ENCODE data around the gene TSFM. TPM values are rescaled to one million over a fixed set of nuclear protein-coding genes. Genes with fewer than 3 reads are reported as not detected.

TSFM gene
- total RNA-seq, 2 experiments from 2014 or later, result 25.8 to 26.9 TPM

- CTCF ChIA-PET, result interaction anchor here (0.8 kb wide), 1 partner anchor 168 kb away, joined by 3 read pairs; no protein-coding TSS in a partner anchor
- Histone ChIP-seq H3K27ac (ENCODE audit: low read depth in 1 of 2, low read length in 2 of 2) (peak overlapping the region; percentile 74 to 78), H3K4me1 (ENCODE audit: insufficient read depth, low read length) (peaks cover 50% of the 10 kb centered on the region), H3K27me3 (ENCODE audit: control insufficient read depth in 1 of 2, insufficient read depth in 2 of 2, low read length in 2 of 2) (no peaks in the 10 kb centered on the region), H3K9me3 (ENCODE audit: control insufficient read depth in 1 of 2, insufficient read depth in 1 of 2, low read length in 2 of 2) (no peaks in the 10 kb centered on the region), H3K4me3 (ENCODE audit: low read length) (peak overlapping the region; percentile 66), H3K36me3 (ENCODE audit: insufficient read depth, low read length) (peaks cover 34% of the 10 kb centered on the region)
- H3K4me3 Mint-ChIP-seq, result peak overlapping the region; percentile 89
- DNase-seq (peak in 1 of 14 experiments; percentile 39), ATAC-seq (ENCODE audit: poor library complexity) (no peak)
- TF ChIP-seq CTCF (IDR thresholded peaks at IDR 0.05), result no peak
- H3K27ac Mint-ChIP-seq, result peak overlapping the region; percentile 87
- no peaks in the 10 kb centered on the region for H3K9me3 Mint-ChIP-seq
- peaks cover 55% of the 10 kb centered on the region for H3K36me3 Mint-ChIP-seq (ENCODE audit: low read depth)
- peaks cover 62% of the 10 kb centered on the region for H3K4me1 Mint-ChIP-seq (ENCODE audit: low read depth)
- intact Hi-C loops (cut with DNase I, micrococcal nuclease), result loop anchor here (5.0 kb wide), 3 partner anchors 96 to 274 kb away; partner anchors contain the start of genes ARHGAP9 (in 1 of the 2), CTDSP2 (in 1 of the 2), DDIT3 (in 1 of the 2) and MBD6 (in 1 of the 2)
- POLR2A ChIA-PET, result interaction anchor here (0.6 to 1.2 kb wide), 7 partner anchors 10 to 1787 kb away, joined by 3 to 9 read pairs (median 3); partner anchors contain the start of genes CYP27B1 and DDIT3
- H3K27me3 Mint-ChIP-seq, result no peaks in the 10 kb centered on the region
Observed at GRCh38 chr12:57751432-57751787, 31.2 kb upstream of the TSFM start.

GRCh38 chr12:57751788-57752667 lies 30.6 kb upstream of the TSFM start, which contains the start of gene CDK4:
Gene CDK4, minus strand, starts transcription at chr12:57752310. Its CDS starts 593 bp downstream, at chr12:57751717.
- Histone ChIP-seq H3K27ac (ENCODE audit: low read depth in 1 of 2, low read length in 2 of 2) (peak within 1 kb of the TSS; percentile 74 to 86), H3K27me3 (ENCODE audit: control insufficient read depth in 1 of 2, insufficient read depth in 2 of 2, low read length in 2 of 2) (no peaks in the 10 kb centered on the region), H3K9me3 (ENCODE audit: control insufficient read depth in 1 of 2, insufficient read depth in 1 of 2, low read length in 2 of 2) (no peaks in the 10 kb centered on the region), H3K4me3 (ENCODE audit: low read length) (peak within 1 kb of the TSS; percentile 66), H3K36me3 (ENCODE audit: insufficient read depth, low read length) (peaks cover 28% of the 10 kb centered on the region), H3K4me1 (ENCODE audit: insufficient read depth, low read length) (peaks cover 54% of the 10 kb centered on the region)
- no peak for TF ChIP-seq CTCF (IDR thresholded peaks at IDR 0.05)
- peaks cover 55% of the 10 kb centered on the region for H3K36me3 Mint-ChIP-seq (ENCODE audit: low read depth)
- intact Hi-C loops (cut with DNase I, micrococcal nuclease), result loop anchor here (1.0 to 5.0 kb wide), 4 partner anchors 11 to 275 kb away; partner anchors contain the start of genes ARHGAP9 (in 1 of the 2), CTDSP2 (in 1 of the 2), DDIT3 (in 1 of the 2) and MBD6 (in 1 of the 2)
- peak within 1 kb of the TSS; percentile 87 for H3K27ac Mint-ChIP-seq
- ChIA-PET POLR2A (interaction anchor here (0.6 to 1.2 kb wide), 9 partner anchors 11 to 1787 kb away, joined by 3 to 9 read pairs (median 3); partner anchors contain the start of genes CYP27B1, DDIT3, EEF1AKMT3 and METTL1), CTCF (interaction anchor here (0.8 kb wide), 1 partner anchor 169 kb away, joined by 3 read pairs; no protein-coding TSS in a partner anchor)
- H3K4me1 Mint-ChIP-seq (ENCODE audit: low read depth), result peaks cover 62% of the 10 kb centered on the region
- H3K4me3 Mint-ChIP-seq, result peak within 1 kb of the TSS; percentile 89
- DNase-seq (peak; percentile 97 to 100 (median 98)), ATAC-seq (ENCODE audit: poor library complexity) (peak; percentile 75)
- H3K9me3 Mint-ChIP-seq, result no peaks in the 10 kb centered on the region
- no peaks in the 10 kb centered on the region for H3K27me3 Mint-ChIP-seq

- Histone ChIP-seq H3K4me3 (ENCODE audit: low read length) (peak overlapping the region; percentile 12), H3K9me3 (ENCODE audit: control insufficient read depth in 1 of 2, insufficient read depth in 1 of 2, low read length in 2 of 2) (no peaks in the 10 kb centered on the region), H3K27me3 (ENCODE audit: control insufficient read depth in 1 of 2, insufficient read depth in 2 of 2, low read length in 2 of 2) (no peaks in the 10 kb centered on the region), H3K36me3 (ENCODE audit: insufficient read depth, low read length) (peaks cover 23% of the 10 kb centered on the region), H3K4me1 (ENCODE audit: insufficient read depth, low read length) (peaks cover 56% of the 10 kb centered on the region), H3K27ac (ENCODE audit: low read depth in 1 of 2, low read length in 2 of 2) (peak overlapping the region; percentile 73 to 86)
- H3K9me3 Mint-ChIP-seq, result no peaks in the 10 kb centered on the region
- intact Hi-C loops (cut with DNase I, micrococcal nuclease), result loop anchor here (1.0 to 5.0 kb wide), 4 partner anchors 11 to 275 kb away; partner anchors contain the start of genes ARHGAP9 (in 1 of the 2), CTDSP2 (in 1 of the 2), DDIT3 (in 1 of the 2) and MBD6 (in 1 of the 2)
- ATAC-seq (ENCODE audit: poor library complexity), result no peak
- POLR2A ChIA-PET, result interaction anchor here (1.0 to 1.2 kb wide), 5 partner anchors 11 to 32 kb away, joined by 3 to 9 read pairs (median 3); partner anchors contain the start of genes CYP27B1, EEF1AKMT3 and METTL1
- H3K36me3 Mint-ChIP-seq (ENCODE audit: low read depth), result peaks cover 51% of the 10 kb centered on the region
- no peak for DNase-seq
- peak overlapping the region; percentile 89 for H3K4me3 Mint-ChIP-seq
- TF ChIP-seq CTCF (IDR thresholded peaks at IDR 0.05), result no peak
- peak overlapping the region; percentile 87 for H3K27ac Mint-ChIP-seq
- no peaks in the 10 kb centered on the region for H3K27me3 Mint-ChIP-seq
- CTCF ChIA-PET, result no interaction called here
- H3K4me1 Mint-ChIP-seq (ENCODE audit: low read depth), result peaks cover 59% of the 10 kb centered on the region
Observed at GRCh38 chr12:57752668-57753000, 30.0 kb upstream of the TSFM start.

Data from CD4-positive, alpha-beta T cell (primary cell).